Measurements from ENCODE around the gene DCTN2. TPM values are rescaled to one million over a fixed set of nuclear protein-coding genes. Genes with fewer than 3 reads are reported as not detected.
"Not testable (repeated sequence)": the region's sequence is repeated elsewhere in the genome, so short reads cannot be mapped to it uniquely, and the experiment has no call there.

Gene DCTN2
- total RNA-seq, 1 donor from 2014 or later = 90.7 TPM

DNA sequence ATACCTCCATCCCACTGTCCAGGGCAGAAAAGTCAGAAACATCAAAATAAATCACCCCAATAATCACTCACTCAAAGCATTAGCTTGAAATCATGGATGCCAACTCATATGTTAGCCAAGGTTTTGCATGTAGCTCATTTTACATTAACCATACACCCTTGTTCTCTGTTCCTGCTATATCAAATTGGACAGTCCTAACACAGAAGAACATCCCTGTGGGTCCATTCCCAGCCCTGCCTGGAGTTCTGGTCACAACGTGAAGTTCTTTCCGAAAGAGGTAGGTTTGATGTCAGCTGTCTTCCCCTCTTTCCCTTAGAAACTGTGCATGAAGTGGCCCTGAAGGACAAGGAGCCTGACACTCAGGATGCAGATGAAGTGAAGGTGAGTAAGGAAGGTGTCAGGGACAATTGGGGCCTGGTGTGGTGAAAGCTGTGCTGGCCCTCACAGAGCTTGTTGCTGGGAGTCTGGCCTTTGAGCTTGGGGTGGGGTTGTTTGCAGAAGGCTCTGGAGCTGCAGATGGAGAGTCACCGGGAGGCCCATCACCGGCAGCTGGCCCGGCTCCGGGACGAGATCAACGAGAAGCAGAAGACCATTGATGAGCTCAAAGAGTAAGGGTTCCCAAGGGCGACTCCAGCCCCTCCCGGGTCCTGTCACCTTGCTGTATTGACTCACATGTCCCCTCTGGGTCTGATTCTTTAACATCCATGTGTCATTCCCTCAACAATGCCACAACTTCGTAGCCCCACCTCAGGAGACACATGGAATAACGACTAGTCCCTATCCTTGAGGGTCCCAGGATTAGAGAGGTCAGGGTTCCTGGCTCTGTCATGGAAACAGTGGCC, 29.0 kb upstream of the DCTN2 start:
- H3K4me3 ChIP-seq = no peak overlapping the region
- no peaks in the 10 kb centered on the region for H3K27me3 ChIP-seq
- ATAC-seq (no peak), DNase-seq (no peak)
- no peak for TF ChIP-seq CTCF (IDR thresholded peaks at IDR 0.05)
- H3K27ac ChIP-seq = no peak overlapping the region
- intact Hi-C loops (cut with DNase I) = no loop called here
- H3K9me3 ChIP-seq = no peaks in the 10 kb centered on the region
- no peaks in the 10 kb centered on the region for H3K36me3 ChIP-seq
- H3K4me1 ChIP-seq = no peaks in the 10 kb centered on the region

GRCh38 chr12:57574795-57575194, 27.8 kb upstream of the DCTN2 start:
- no peak overlapping the region for H3K27ac ChIP-seq
- no peak overlapping the region for H3K4me3 ChIP-seq
- no peaks in the 10 kb centered on the region for H3K27me3 ChIP-seq
- H3K9me3 ChIP-seq = no peaks in the 10 kb centered on the region
- intact Hi-C loops (cut with DNase I) = no loop called here
- H3K36me3 ChIP-seq = no peaks in the 10 kb centered on the region
- no peaks in the 10 kb centered on the region for H3K4me1 ChIP-seq
- DNase-seq (no peak), ATAC-seq (no peak)
- no peak for TF ChIP-seq CTCF (IDR thresholded peaks at IDR 0.05)

DNA sequence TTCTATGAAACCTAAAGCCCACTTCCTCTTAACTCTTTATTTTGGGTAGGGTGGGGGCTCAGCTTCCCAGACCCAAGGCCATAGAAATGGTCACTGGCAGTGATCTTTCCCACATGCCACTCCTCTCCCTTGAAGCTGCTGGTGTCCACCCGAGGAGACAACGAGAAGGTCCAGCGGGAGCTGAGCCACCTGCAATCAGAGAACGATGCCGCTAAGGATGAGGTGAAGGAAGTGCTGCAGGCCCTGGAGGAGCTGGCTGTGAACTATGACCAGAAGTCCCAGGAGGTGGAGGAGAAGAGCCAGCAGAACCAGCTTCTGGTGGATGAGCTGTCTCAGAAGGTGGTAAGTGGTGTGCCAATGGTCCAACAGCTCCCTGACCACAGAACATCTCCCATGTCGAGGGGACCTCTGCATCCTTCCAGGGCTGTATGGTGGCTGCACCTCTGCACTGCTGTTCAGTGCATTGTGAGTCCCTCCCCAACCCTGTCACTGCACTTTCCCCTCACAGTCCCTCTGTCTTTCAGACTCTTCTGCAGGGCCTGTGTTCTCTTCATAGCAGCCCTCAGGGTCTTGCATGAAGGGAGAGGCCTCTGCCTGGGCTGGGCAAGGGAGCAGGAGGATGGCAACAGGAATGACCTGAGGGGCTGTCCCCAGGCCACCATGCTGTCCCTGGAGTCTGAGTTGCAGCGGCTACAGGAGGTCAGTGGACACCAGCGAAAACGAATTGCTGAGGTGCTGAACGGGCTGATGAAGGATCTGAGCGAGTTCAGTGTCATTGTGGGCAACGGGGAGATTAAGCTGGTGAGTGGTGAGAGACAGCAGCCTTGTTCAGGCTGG, 25.2 kb upstream of the DCTN2 start:
- intact Hi-C loops (cut with DNase I) = no loop called here
- no peak for TF ChIP-seq CTCF (IDR thresholded peaks at IDR 0.05)
- H3K9me3 ChIP-seq = no peaks in the 10 kb centered on the region
- no peak overlapping the region for H3K27ac ChIP-seq
- no peaks in the 10 kb centered on the region for H3K36me3 ChIP-seq
- ATAC-seq (no peak), DNase-seq (no peak)
- no peak overlapping the region for H3K4me3 ChIP-seq
- no peaks in the 10 kb centered on the region for H3K4me1 ChIP-seq
- H3K27me3 ChIP-seq = no peaks in the 10 kb centered on the region

DNA sequence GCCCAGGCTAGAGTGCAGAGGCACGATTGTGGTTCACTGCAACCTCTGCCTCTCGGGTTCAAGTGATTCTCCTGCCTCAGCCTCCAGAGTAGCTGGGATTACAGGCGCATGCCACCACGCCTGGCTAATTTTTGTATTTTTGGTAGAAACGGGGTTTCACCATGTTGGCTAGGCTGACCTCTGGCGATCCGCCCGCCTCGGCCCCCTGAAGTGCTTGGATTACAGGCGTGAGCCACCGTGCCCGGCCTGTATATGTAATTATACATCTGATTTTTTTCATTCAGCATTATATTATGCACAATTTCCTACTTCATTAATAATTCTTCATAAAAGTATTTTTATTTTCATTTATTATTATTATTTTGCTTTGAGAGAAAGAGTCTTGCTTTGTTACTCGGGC, 23.4 kb upstream of the DCTN2 start:
- H3K4me3 ChIP-seq; H3K9me3 ChIP-seq; ATAC-seq; H3K27me3 ChIP-seq; H3K36me3 ChIP-seq; H3K4me1 ChIP-seq; intact Hi-C loops (cut with DNase I); DNase-seq; H3K27ac ChIP-seq: not testable (repeated sequence)

DNA sequence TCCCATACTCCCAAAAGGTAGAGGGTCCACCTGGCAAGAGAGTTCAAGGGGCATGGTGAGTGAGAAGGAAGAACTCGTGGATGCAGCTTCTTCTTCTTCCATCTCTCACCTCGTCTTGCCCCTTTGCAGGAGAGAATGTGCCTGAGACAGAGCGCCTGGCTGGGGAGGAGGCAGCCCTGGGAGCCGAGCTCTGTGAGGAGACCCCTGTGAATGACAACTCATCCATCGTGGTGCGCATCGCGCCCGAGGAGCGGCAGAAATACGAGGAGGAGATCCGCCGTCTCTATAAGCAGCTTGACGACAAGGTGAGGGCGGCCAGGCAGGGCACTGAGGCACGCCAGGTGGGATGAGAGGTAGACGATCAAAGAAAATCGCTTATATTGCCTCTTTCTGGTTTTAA, 22.9 kb upstream of the DCTN2 start:
- Histone ChIP-seq H3K36me3 (no peaks in the 10 kb centered on the region), H3K4me1 (no peaks in the 10 kb centered on the region), H3K27me3 (no peaks in the 10 kb centered on the region), H3K27ac (no peak overlapping the region), H3K9me3 (no peaks in the 10 kb centered on the region), H3K4me3 (no peak overlapping the region)
- DNase-seq (no peak), ATAC-seq (no peak)
- intact Hi-C loops (cut with DNase I) = no loop called here
- TF ChIP-seq CTCF (IDR thresholded peaks at IDR 0.05) = no peak

DNA sequence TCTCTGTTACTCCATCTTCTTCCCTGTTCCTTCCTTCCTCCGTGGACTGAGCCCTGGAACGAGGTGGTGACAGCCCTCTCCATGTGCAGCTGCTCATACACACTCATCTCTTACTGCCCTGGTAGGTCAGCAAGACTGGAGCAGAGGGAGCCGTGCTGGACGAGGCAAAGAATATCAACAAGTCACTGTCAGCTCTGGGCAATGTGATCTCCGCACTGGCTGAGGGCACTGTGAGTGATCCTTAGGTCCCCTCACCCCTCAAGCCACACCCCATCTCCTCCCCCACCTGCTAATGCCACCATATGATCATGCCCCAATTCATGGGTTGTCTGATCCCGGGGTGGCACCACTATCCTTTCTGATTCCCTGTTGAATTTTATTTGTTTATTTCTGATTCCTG, 21.8 kb upstream of the DCTN2 start:
- DNase-seq = no peak
- H3K9me3 ChIP-seq = no peaks in the 10 kb centered on the region
- no peaks in the 10 kb centered on the region for H3K4me1 ChIP-seq
- ATAC-seq = no peak
- intact Hi-C loops (cut with DNase I) = no loop called here
- H3K36me3 ChIP-seq = no peaks in the 10 kb centered on the region
- H3K27ac ChIP-seq = no peak overlapping the region
- no peak overlapping the region for H3K4me3 ChIP-seq
- H3K27me3 ChIP-seq = no peaks in the 10 kb centered on the region
- no peak for TF ChIP-seq CTCF (IDR thresholded peaks at IDR 0.05)
